ENCODE results near the gene FOXI2. TPM values are rescaled to one million over a fixed set of nuclear protein-coding genes. Genes with fewer than 3 reads are reported as not detected.

Gene FOXI2
- total and polyA plus RNA-seq, 2 experiments from 2014 or later = not detected

GRCh38 chr10:127715249-127715648, 21.7 kb upstream of the FOXI2 start:
- Histone ChIP-seq H4K20me1 (ENCODE audit: insufficient read depth, poor library complexity, severe bottlenecking) (no peaks in the 10 kb centered on the region), H3K4me2 (no peak overlapping the region), H3K9me2 (replicated peaks; ENCODE audit: insufficient read depth) (no peaks in the 10 kb centered on the region), H3K79me2 (no peaks in the 10 kb centered on the region), H3K9me3 (ENCODE audit: low read depth) (no peaks in the 10 kb centered on the region), H3K36me3 (replicated peaks; ENCODE audit: insufficient read depth, low read depth) (no peaks in the 10 kb centered on the region), H2AFZ (no peak overlapping the region), H3K27me3 (no peaks in the 10 kb centered on the region), H3K4me1 (ENCODE audit: insufficient read depth) (no peaks in the 10 kb centered on the region), H3K4me3 (no peak overlapping the region), H3K27ac (no peak overlapping the region)
- TF ChIP-seq EZH2phosphoT487 (IDR thresholded peaks at IDR 0.05; ENCODE audit: low read depth, severe bottlenecking, unreplicated experiment) = no peak
- no peak for TF ChIP-seq EZH2 (IDR thresholded peaks at IDR 0.05; ENCODE audit: borderline replicate concordance)
- no peak for TF ChIP-seq CTCF (IDR thresholded peaks at IDR 0.05; ENCODE audit: poor library complexity)
- no peak for DNase-seq (ENCODE audit: low spot score)
- WGBS (ENCODE audit: low lambda C conversion rate, missing lambda C conversion rate) = 40% methylated on average over 6 of the region's 6 CpGs

- Histone ChIP-seq H3K9me2 (replicated peaks; ENCODE audit: insufficient read depth) (no peaks in the 10 kb centered on the region), H3K79me2 (no peaks in the 10 kb centered on the region), H3K4me2 (no peak overlapping the region), H3K9me3 (ENCODE audit: low read depth) (no peaks in the 10 kb centered on the region), H3K27me3 (no peaks in the 10 kb centered on the region), H3K4me3 (no peak overlapping the region), H3K36me3 (replicated peaks; ENCODE audit: insufficient read depth, low read depth) (no peaks in the 10 kb centered on the region), H3K27ac (no peak overlapping the region), H2AFZ (no peak overlapping the region), H4K20me1 (ENCODE audit: insufficient read depth, poor library complexity, severe bottlenecking) (no peaks in the 10 kb centered on the region), H3K4me1 (ENCODE audit: insufficient read depth) (no peaks in the 10 kb centered on the region)
- TF ChIP-seq EZH2phosphoT487 (IDR thresholded peaks at IDR 0.05; ENCODE audit: low read depth, severe bottlenecking, unreplicated experiment) (no peak), EZH2 (IDR thresholded peaks at IDR 0.05; ENCODE audit: borderline replicate concordance) (no peak), CTCF (IDR thresholded peaks at IDR 0.05; ENCODE audit: poor library complexity) (peak; percentile 67)
- DNase-seq (ENCODE audit: low spot score) = no peak
- WGBS (ENCODE audit: low lambda C conversion rate, missing lambda C conversion rate) = 80% methylated on average over 3 of the region's 3 CpGs
These were observed 21.1 kb upstream of the FOXI2 start for GRCh38 chr10:127715782-127716378.

GRCh38 chr10:127720142-127720541, 16.8 kb upstream of the FOXI2 start:
- H3K36me3 ChIP-seq (replicated peaks; ENCODE audit: insufficient read depth, low read depth) = no peaks in the 10 kb centered on the region
- no peak overlapping the region for H3K4me2 ChIP-seq
- no peaks in the 10 kb centered on the region for H4K20me1 ChIP-seq (ENCODE audit: insufficient read depth, poor library complexity, severe bottlenecking)
- TF ChIP-seq EZH2 (IDR thresholded peaks at IDR 0.05; ENCODE audit: borderline replicate concordance) = no peak
- TF ChIP-seq CTCF (IDR thresholded peaks at IDR 0.05; ENCODE audit: poor library complexity) = no peak
- no peak for TF ChIP-seq EZH2phosphoT487 (IDR thresholded peaks at IDR 0.05; ENCODE audit: low read depth, severe bottlenecking, unreplicated experiment)
- no peaks in the 10 kb centered on the region for H3K79me2 ChIP-seq
- no peaks in the 10 kb centered on the region for H3K4me1 ChIP-seq (ENCODE audit: insufficient read depth)
- no peak overlapping the region for H3K27ac ChIP-seq
- H3K9me3 ChIP-seq (ENCODE audit: low read depth) = no peaks in the 10 kb centered on the region
- DNase-seq (ENCODE audit: low spot score) = no peak
- no peaks in the 10 kb centered on the region for H3K9me2 ChIP-seq (replicated peaks; ENCODE audit: insufficient read depth)
- H3K27me3 ChIP-seq = peaks cover 6% of the 10 kb centered on the region
- H2AFZ ChIP-seq = no peak overlapping the region
- 76% methylated on average over 4 of the region's 4 CpGs for WGBS (ENCODE audit: low lambda C conversion rate, missing lambda C conversion rate)
- H3K4me3 ChIP-seq = no peak overlapping the region
